NCI-H2171 (cell line): ENCODE measurements around the gene MEX3A.
"Not testable (repeated sequence)": the region's sequence is repeated elsewhere in the genome, so short reads cannot be mapped to it uniquely, and the experiment has no call there.

Source experiments
- DNase-seq: peaks from one replicate; lab custom pipeline; 2025; lab: John Stamatoyannopoulos, UW

Gene MEX3A

GRCh38 chr1:156082309-156083091, at the start of gene MEX3A:
TSS of gene MEX3A (minus strand) at chr1:156082465. CDS start at chr1:156081998, 467 bp downstream.
- peak; percentile 79 for DNase-seq

GRCh38 chr1:156130578-156130942, 48.3 kb upstream of the MEX3A start:
- DNase-seq = no peak

GRCh38 chr1:156129687-156130577, 47.7 kb upstream of the MEX3A start:
- peak; percentile 64 for DNase-seq

GRCh38 chr1:156128654-156129597, 46.7 kb upstream of the MEX3A start:
- no peak for DNase-seq

GRCh38 chr1:156128308-156128653, 46.0 kb upstream of the MEX3A start:
- no peak for DNase-seq

GRCh38 chr1:156126630-156127534, 44.6 kb upstream of the MEX3A start:
- no peak for DNase-seq

- no peak for DNase-seq
Measured at GRCh38 chr1:156126043-156126629, 43.9 kb upstream of the MEX3A start.

GRCh38 chr1:156125544-156125943, 43.3 kb upstream of the MEX3A start:
- DNase-seq = not testable (repeated sequence)

GRCh38 chr1:156124557-156125483, 42.6 kb upstream of the MEX3A start:
- DNase-seq = no peak

- peak; percentile 93 for DNase-seq
Measured at GRCh38 chr1:156123356-156124196, 41.3 kb upstream of the MEX3A start.

GRCh38 chr1:156122519-156123355, 40.5 kb upstream of the MEX3A start:
- no peak for DNase-seq

GRCh38 chr1:156122086-156122485, 39.8 kb upstream of the MEX3A start:
- DNase-seq = no peak

- DNase-seq = no peak
Measured at GRCh38 chr1:156121457-156121856, 39.2 kb upstream of the MEX3A start.

- not testable (repeated sequence) for DNase-seq
Measured at GRCh38 chr1:156121005-156121404, 38.7 kb upstream of the MEX3A start.

- no peak for DNase-seq
Measured at GRCh38 chr1:156120318-156120717, 38.1 kb upstream of the MEX3A start.

GRCh38 chr1:156119503-156120209, 37.4 kb upstream of the MEX3A start:
- DNase-seq = no peak
